CD4-positive, alpha-beta T cell (primary cell): Measurements from ENCODE around the gene ZNF415. TPM values are rescaled to one million over a fixed set of nuclear protein-coding genes. Genes with fewer than 3 reads are reported as not detected.

Source experiments
- ATAC-seq: fragments of 200-7000 bp; cut with Tn5 transposase; one replicate; pipeline ENCODE4 v1.10.0; 2022; ENCODE audit warnings: mild to moderate bottlenecking; ENCODE audit not compliant: poor library complexity
- CTCF ChIA-PET: fragments of 350-600 bp; sonication (Branson Sonifier 250); formaldehyde crosslinking; loops from one replicate; lab custom pipeline; 2021; ENCODE audit warnings: antibody characterized with exemption, inconsistent platforms; lab: Charles Lee
- POLR2A ChIA-PET: fragments of 350-600 bp; sonication (Branson Sonifier 250); formaldehyde crosslinking; loops from one replicate; lab custom pipeline; 2021; ENCODE audit warnings: antibody characterized with exemption, inconsistent platforms; lab: Charles Lee
- DNase-seq, 14 experiments: peaks; one replicate each; pipeline ENCODE4 v3.0.0-alpha.2; 2013 to 2020; ENCODE audit warnings: mixed read lengths in 2 of 14
- H3K27ac ChIP-seq, 2 donors: one replicate each; pipeline versions ENCODE4 v1.5.1 to v1.7.0; 2013; ENCODE audit warnings: low read length in 2 of 2, low read depth in 1 of 2, mild to moderate bottlenecking in 1 of 2
- H3K27me3 ChIP-seq, 2 experiments: 1 replicate in 1 of 2; 2 replicates in 1 of 2; pipeline versions ENCODE4 v1.6.1 to v1.7.0; 2013; ENCODE audit warnings: low read length in 2 of 2, control low read depth in 1 of 2, mild to moderate bottlenecking in 1 of 2, moderate library complexity in 1 of 2; ENCODE audit not compliant: insufficient read depth in 2 of 2, control insufficient read depth in 1 of 2
- H3K36me3 ChIP-seq: one replicate; pipeline ENCODE4 v1.6.1; 2013; ENCODE audit warnings: low read length, control low read depth; ENCODE audit not compliant: insufficient read depth
- H3K4me1 ChIP-seq: one replicate; pipeline ENCODE4 v1.6.1; 2013; ENCODE audit warnings: low read length, control low read depth; ENCODE audit not compliant: insufficient read depth
- H3K4me3 ChIP-seq: one replicate; pipeline ENCODE4 v1.5.1; 2013; ENCODE audit warnings: mild to moderate bottlenecking, low read length, moderate library complexity
- H3K9me3 ChIP-seq, 2 experiments: 1 replicate in 1 of 2; 2 replicates in 1 of 2; pipeline versions ENCODE4 v1.6.1 to v1.7.0; 2013; ENCODE audit warnings: low read length in 2 of 2, mild to moderate bottlenecking in 2 of 2, control low read depth in 1 of 2, moderate library complexity in 1 of 2; ENCODE audit not compliant: control insufficient read depth in 1 of 2, insufficient read depth in 1 of 2
- H3K27ac Mint-ChIP-seq: one replicate; pipeline ENCODE4 v1.8.0; 2020; ENCODE audit warnings: mixed read lengths
- H3K27me3 Mint-ChIP-seq: one replicate; pipeline ENCODE4 v1.8.0; 2021; ENCODE audit warnings: mixed read lengths
- H3K36me3 Mint-ChIP-seq: one replicate; pipeline ENCODE4 v1.8.0; 2021; ENCODE audit warnings: low read depth, mixed read lengths
- H3K4me1 Mint-ChIP-seq: one replicate; pipeline ENCODE4 v1.8.0; 2021; ENCODE audit warnings: low read depth, mixed read lengths
- H3K4me3 Mint-ChIP-seq: one replicate; pipeline ENCODE4 v1.8.0; 2020; ENCODE audit warnings: mild to moderate bottlenecking, mixed read lengths
- H3K9me3 Mint-ChIP-seq: one replicate; pipeline ENCODE4 v1.8.0; 2020; ENCODE audit warnings: mixed read lengths
- intact Hi-C, 2 experiments: fragments of 100-400 bp; cut with DNase I in 1 of 2; cut with micrococcal nuclease in 1 of 2; formaldehyde crosslinking; loops; one replicate each; pipeline versions ENCODE4 v1.15.1 to v1.9.0; 2023 to 2025; cut with DNase I, micrococcal nuclease
- total RNA-seq, 174 experiments: library from RNA in 2 of 174; stranded (reverse) in 2 of 174; gene quantifications; one replicate each; pipeline ENCODE4 v1.2.3 and lab custom pipeline; 2021 to 2026
- TF ChIP-seq, protein P1 (sequence below): fragments of 200-600 bp; IDR thresholded peaks from one replicate; pipeline ENCODE4 v1.8.0; 2022; ENCODE audit warnings: antibody characterized with exemption, mild to moderate bottlenecking

Gene ZNF415
- total RNA-seq, 2 experiments from 2014 or later, result 1.2 to 1.7 TPM

DNA sequence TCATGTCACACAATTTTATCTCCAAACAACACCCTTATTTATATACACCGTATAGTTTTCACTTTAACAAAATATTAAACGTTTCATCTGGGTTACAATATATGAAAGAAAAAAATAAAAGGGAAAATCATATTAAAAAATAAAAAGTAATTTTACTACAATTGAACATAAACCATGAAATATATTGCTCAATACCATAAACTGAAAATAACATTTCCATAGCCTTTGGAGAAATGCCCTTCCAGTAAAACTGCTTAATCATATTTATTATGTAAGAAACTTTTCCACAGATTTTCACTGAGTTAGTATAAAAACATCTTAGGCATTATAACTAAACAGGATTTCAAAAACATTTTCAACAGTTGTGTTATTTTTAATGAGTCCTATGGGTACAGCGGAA lies 27.6 kb upstream of the ZNF415 start:
- intact Hi-C loops, result no loop called here
- Histone ChIP-seq H3K4me3 (no peak overlapping the region), H3K4me1 (peaks cover 19% of the 10 kb centered on the region), H3K27me3 (peaks cover 0 to 3% of the 10 kb centered on the region in 2 experiments), H3K9me3 (peaks cover 50 to 67% of the 10 kb centered on the region in 2 experiments), H3K27ac (no peak overlapping the region), H3K36me3 (no peaks in the 10 kb centered on the region)
- Mint-ChIP-seq H3K27ac (no peak overlapping the region), H3K4me3 (no peak overlapping the region), H3K9me3 (peaks cover 16% of the 10 kb centered on the region), H3K4me1 (peaks cover 26% of the 10 kb centered on the region), H3K27me3 (no peaks in the 10 kb centered on the region), H3K36me3 (peaks cover 72% of the 10 kb centered on the region)
- ATAC-seq, result no peak
- DNase-seq, result no peak
- POLR2A ChIA-PET, result no interaction called here
- TF ChIP-seq, protein P1, sequence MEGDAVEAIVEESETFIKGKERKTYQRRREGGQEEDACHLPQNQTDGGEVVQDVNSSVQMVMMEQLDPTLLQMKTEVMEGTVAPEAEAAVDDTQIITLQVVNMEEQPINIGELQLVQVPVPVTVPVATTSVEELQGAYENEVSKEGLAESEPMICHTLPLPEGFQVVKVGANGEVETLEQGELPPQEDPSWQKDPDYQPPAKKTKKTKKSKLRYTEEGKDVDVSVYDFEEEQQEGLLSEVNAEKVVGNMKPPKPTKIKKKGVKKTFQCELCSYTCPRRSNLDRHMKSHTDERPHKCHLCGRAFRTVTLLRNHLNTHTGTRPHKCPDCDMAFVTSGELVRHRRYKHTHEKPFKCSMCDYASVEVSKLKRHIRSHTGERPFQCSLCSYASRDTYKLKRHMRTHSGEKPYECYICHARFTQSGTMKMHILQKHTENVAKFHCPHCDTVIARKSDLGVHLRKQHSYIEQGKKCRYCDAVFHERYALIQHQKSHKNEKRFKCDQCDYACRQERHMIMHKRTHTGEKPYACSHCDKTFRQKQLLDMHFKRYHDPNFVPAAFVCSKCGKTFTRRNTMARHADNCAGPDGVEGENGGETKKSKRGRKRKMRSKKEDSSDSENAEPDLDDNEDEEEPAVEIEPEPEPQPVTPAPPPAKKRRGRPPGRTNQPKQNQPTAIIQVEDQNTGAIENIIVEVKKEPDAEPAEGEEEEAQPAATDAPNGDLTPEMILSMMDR, result no peak
- CTCF ChIA-PET, result no interaction called here

DNA sequence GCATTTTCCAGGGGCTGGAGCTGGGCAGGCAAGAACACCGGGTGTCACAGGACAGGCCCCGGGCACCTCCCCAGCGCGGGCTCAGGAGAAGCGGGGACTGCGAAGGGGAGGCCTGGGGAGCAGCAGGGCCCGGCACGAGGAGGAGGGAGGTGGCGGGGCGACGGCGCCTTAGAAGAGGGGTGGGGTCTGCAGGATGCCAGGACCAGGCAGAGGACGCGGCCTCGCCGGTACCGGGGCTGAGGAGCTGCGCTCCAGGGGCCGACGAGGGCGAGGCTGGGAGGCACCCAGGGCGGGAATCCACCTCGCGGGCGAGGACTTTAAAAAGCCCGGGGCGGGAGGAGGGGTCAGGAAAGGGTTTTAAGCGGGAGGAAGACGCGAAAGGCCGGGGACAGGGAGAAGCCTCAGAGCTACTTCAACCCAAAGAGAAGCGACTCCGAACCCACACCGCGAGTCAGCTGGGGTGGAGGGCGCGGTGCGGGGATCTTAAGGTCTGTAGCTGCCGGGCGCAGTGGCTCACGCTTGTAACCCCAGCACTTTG lies 25.5 kb upstream of the ZNF415 start:
- ChIA-PET CTCF (interaction anchor here (1.3 to 1.8 kb wide), 2 partner anchors 37 to 165 kb away, joined by 4 to 6 read pairs; no protein-coding TSS in a partner anchor), POLR2A (interaction anchor here (0.8 to 1.5 kb wide), 3 partner anchors 175 to 1110 kb away, joined by 3 to 4 read pairs (median 3); partner anchors contain the start of genes ZNF432 and ZNF845)
- Histone ChIP-seq H3K27me3 (peaks cover 0 to 3% of the 10 kb centered on the region in 2 experiments), H3K27ac (peak overlapping the region; percentile 44 to 56), H3K4me3 (peak overlapping the region; percentile 71), H3K4me1 (peaks cover 19% of the 10 kb centered on the region), H3K9me3 (peaks cover 46 to 75% of the 10 kb centered on the region in 2 experiments), H3K36me3 (peaks cover 5% of the 10 kb centered on the region)
- DNase-seq (peak in 13 of 14 experiments; percentile 1 to 66 (median 9)), ATAC-seq (peak; percentile 33)
- Mint-ChIP-seq H3K4me1 (peaks cover 26% of the 10 kb centered on the region), H3K36me3 (peaks cover 76% of the 10 kb centered on the region), H3K4me3 (peak overlapping the region; percentile 92), H3K27ac (peak overlapping the region; percentile 82), H3K27me3 (no peaks in the 10 kb centered on the region), H3K9me3 (peaks cover 20% of the 10 kb centered on the region)
- TF ChIP-seq, protein P1, result no peak
- intact Hi-C loops, result loop anchor here in 1 of 2 experiments (2.0 kb wide), 1 partner anchor 207 kb away; the partner anchor contains the start of gene ZNF525

DNA sequence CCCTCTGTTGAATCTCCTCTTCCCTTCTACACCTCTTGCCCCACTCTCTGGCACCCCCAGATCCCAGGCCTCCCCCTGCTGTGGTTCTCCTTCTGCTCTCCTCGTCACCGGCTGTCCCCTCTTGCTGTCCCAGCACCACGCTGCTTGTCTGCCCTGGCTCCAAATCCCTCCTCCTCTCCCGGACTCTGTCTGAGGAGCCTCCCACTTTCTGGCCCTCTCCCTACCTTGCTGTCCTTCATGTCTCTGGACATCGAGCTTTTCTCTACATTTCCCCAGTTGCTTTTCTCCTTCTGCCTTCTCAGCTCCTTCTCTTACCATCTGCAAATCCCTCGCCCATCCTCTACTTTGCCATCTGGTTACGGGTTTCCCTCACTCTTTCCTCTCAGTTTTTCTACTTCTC lies 24.9 kb upstream of the ZNF415 start:
- intact Hi-C loops, result loop anchor here (2.0 kb wide), 2 partner anchors 53 to 207 kb away; partner anchors contain the start of gene ZNF525 (in 1 of the 2)
- Mint-ChIP-seq H3K27ac (peak overlapping the region; percentile 82), H3K27me3 (no peaks in the 10 kb centered on the region), H3K36me3 (peaks cover 75% of the 10 kb centered on the region), H3K4me1 (peaks cover 26% of the 10 kb centered on the region), H3K4me3 (peak overlapping the region; percentile 92), H3K9me3 (peaks cover 23% of the 10 kb centered on the region)
- H3K27ac ChIP-seq, result peak overlapping the region; percentile 29 to 56
- POLR2A ChIA-PET, result interaction anchor here (0.8 kb wide), 1 partner anchor 363 kb away, joined by 3 read pairs; no protein-coding TSS in a partner anchor
- ATAC-seq (no peak), DNase-seq (peak in 2 of 14 experiments; percentile 1 to 11)
- H3K9me3 ChIP-seq, result peaks cover 44 to 73% of the 10 kb centered on the region in 2 experiments
- peak overlapping the region; percentile 71 for H3K4me3 ChIP-seq
- TF ChIP-seq, protein P1, result no peak
- peaks cover 0 to 3% of the 10 kb centered on the region in 2 experiments for H3K27me3 ChIP-seq
- H3K36me3 ChIP-seq, result peaks cover 5% of the 10 kb centered on the region
- CTCF ChIA-PET, result interaction anchor here (1.8 kb wide), 1 partner anchor 38 kb away, joined by 4 read pairs; no protein-coding TSS in a partner anchor
- H3K4me1 ChIP-seq, result peaks cover 19% of the 10 kb centered on the region
